ENCODE results near the gene PCSK2. TPM values are rescaled to one million over a fixed set of nuclear protein-coding genes. Genes with fewer than 3 reads are reported as not detected.

The PCSK2 gene
- polyA plus RNA-seq, 1 donor, result 2.8 TPM

- Histone ChIP-seq H3K4me1 (ENCODE audit: control insufficient read depth, insufficient read depth, low read length) (no peaks in the 10 kb centered on the region), H3K4me3 (ENCODE audit: low read length) (no peak overlapping the region), H3K27me3 (ENCODE audit: control insufficient read depth, insufficient read depth, low read length) (no peaks in the 10 kb centered on the region), H3K9me3 (ENCODE audit: control insufficient read depth, low read depth, low read length) (no peaks in the 10 kb centered on the region), H3K27ac (ENCODE audit: low read length) (no peak overlapping the region), H3K36me3 (ENCODE audit: control insufficient read depth, insufficient read depth, low read length) (no peaks in the 10 kb centered on the region)
- no peak for DNase-seq
- WGBS (ENCODE audit: insufficient coverage, low lambda C conversion rate), result 91% methylated on average over 4 of the region's 5 CpGs
These were observed 163.8 kb downstream of the PCSK2 start for GRCh38 chr20:17390655-17391054.

- H3K27ac ChIP-seq (ENCODE audit: low read length), result no peak overlapping the region
- no peak overlapping the region for H3K4me3 ChIP-seq (ENCODE audit: low read length)
- no peaks in the 10 kb centered on the region for H3K27me3 ChIP-seq (ENCODE audit: control insufficient read depth, insufficient read depth, low read length)
- no peaks in the 10 kb centered on the region for H3K36me3 ChIP-seq (ENCODE audit: control insufficient read depth, insufficient read depth, low read length)
- no peaks in the 10 kb centered on the region for H3K4me1 ChIP-seq (ENCODE audit: control insufficient read depth, insufficient read depth, low read length)
- WGBS (ENCODE audit: insufficient coverage, low lambda C conversion rate), result 100% methylated on average over 1 of the region's 2 CpGs
- DNase-seq, result no peak
- H3K9me3 ChIP-seq (ENCODE audit: control insufficient read depth, low read depth, low read length), result no peaks in the 10 kb centered on the region
These were observed 164.4 kb downstream of the PCSK2 start for GRCh38 chr20:17391127-17391771.

GRCh38 chr20:17394411-17394810 lies 167.6 kb downstream of the PCSK2 start:
- WGBS (ENCODE audit: insufficient coverage, low lambda C conversion rate), result 60% methylated on average over 1 of the region's 5 CpGs
- H3K27ac ChIP-seq (ENCODE audit: low read length), result no peak overlapping the region

GRCh38 chr20:17395729-17396128 lies 168.9 kb downstream of the PCSK2 start:
- 20% methylated on average over 1 of the region's 3 CpGs for WGBS (ENCODE audit: insufficient coverage, low lambda C conversion rate)
- DNase-seq, result no peak
- Histone ChIP-seq H3K4me1 (ENCODE audit: control insufficient read depth, insufficient read depth, low read length) (no peaks in the 10 kb centered on the region), H3K36me3 (ENCODE audit: control insufficient read depth, insufficient read depth, low read length) (no peaks in the 10 kb centered on the region), H3K27ac (ENCODE audit: low read length) (no peak overlapping the region), H3K27me3 (ENCODE audit: control insufficient read depth, insufficient read depth, low read length) (no peaks in the 10 kb centered on the region), H3K9me3 (ENCODE audit: control insufficient read depth, low read depth, low read length) (no peaks in the 10 kb centered on the region), H3K4me3 (ENCODE audit: low read length) (no peak overlapping the region)

More at GRCh38 chr20:17394411-17394810, 167.6 kb downstream of the PCSK2 start:
- Histone ChIP-seq H3K36me3 (ENCODE audit: control insufficient read depth, insufficient read depth, low read length) (no peaks in the 10 kb centered on the region), H3K9me3 (ENCODE audit: control insufficient read depth, low read depth, low read length) (no peaks in the 10 kb centered on the region), H3K4me3 (ENCODE audit: low read length) (no peak overlapping the region), H3K27me3 (ENCODE audit: control insufficient read depth, insufficient read depth, low read length) (no peaks in the 10 kb centered on the region), H3K4me1 (ENCODE audit: control insufficient read depth, insufficient read depth, low read length) (no peaks in the 10 kb centered on the region)
- DNase-seq, result no peak

- no peaks in the 10 kb centered on the region for H3K27me3 ChIP-seq (ENCODE audit: control insufficient read depth, insufficient read depth, low read length)
- no peak overlapping the region for H3K4me3 ChIP-seq (ENCODE audit: low read length)
- H3K36me3 ChIP-seq (ENCODE audit: control insufficient read depth, insufficient read depth, low read length), result no peaks in the 10 kb centered on the region
- peaks cover 8% of the 10 kb centered on the region for H3K4me1 ChIP-seq (ENCODE audit: control insufficient read depth, insufficient read depth, low read length)
- no peak overlapping the region for H3K27ac ChIP-seq (ENCODE audit: low read length)
- H3K9me3 ChIP-seq (ENCODE audit: control insufficient read depth, low read depth, low read length), result no peaks in the 10 kb centered on the region
- WGBS (ENCODE audit: insufficient coverage, low lambda C conversion rate), result 20% methylated on average over 1 of the region's 7 CpGs
- peak in 1 of 2 donors; percentile 36 for DNase-seq
These were observed 172.6 kb downstream of the PCSK2 start for GRCh38 chr20:17399303-17399985.

GRCh38 chr20:17403461-17403860 lies 176.6 kb downstream of the PCSK2 start:
- peak; percentile 16 to 39 for DNase-seq
- no peaks in the 10 kb centered on the region for H3K9me3 ChIP-seq (ENCODE audit: control insufficient read depth, low read depth, low read length)
- no peak overlapping the region for H3K4me3 ChIP-seq (ENCODE audit: low read length)
- no peaks in the 10 kb centered on the region for H3K27me3 ChIP-seq (ENCODE audit: control insufficient read depth, insufficient read depth, low read length)
- WGBS (ENCODE audit: insufficient coverage, low lambda C conversion rate), result no CpG with 5 or more reads among the region's 4 CpGs
- H3K4me1 ChIP-seq (ENCODE audit: control insufficient read depth, insufficient read depth, low read length), result peaks cover 8% of the 10 kb centered on the region
- H3K36me3 ChIP-seq (ENCODE audit: control insufficient read depth, insufficient read depth, low read length), result no peaks in the 10 kb centered on the region
- peak overlapping the region; percentile 44 for H3K27ac ChIP-seq (ENCODE audit: low read length)

- Histone ChIP-seq H3K4me3 (ENCODE audit: low read length) (no peak overlapping the region), H3K27ac (ENCODE audit: low read length) (no peak overlapping the region), H3K36me3 (ENCODE audit: control insufficient read depth, insufficient read depth, low read length) (no peaks in the 10 kb centered on the region), H3K27me3 (ENCODE audit: control insufficient read depth, insufficient read depth, low read length) (no peaks in the 10 kb centered on the region), H3K4me1 (ENCODE audit: control insufficient read depth, insufficient read depth, low read length) (peaks cover 8% of the 10 kb centered on the region), H3K9me3 (ENCODE audit: control insufficient read depth, low read depth, low read length) (no peaks in the 10 kb centered on the region)
- 60% methylated on average over 1 of the region's 3 CpGs for WGBS (ENCODE audit: insufficient coverage, low lambda C conversion rate)
- no peak for DNase-seq
These were observed 179.3 kb downstream of the PCSK2 start for GRCh38 chr20:17406051-17406590.

GRCh38 chr20:17407550-17407949 lies 180.7 kb downstream of the PCSK2 start:
- H3K4me1 ChIP-seq (ENCODE audit: control insufficient read depth, insufficient read depth, low read length), result peaks cover 8% of the 10 kb centered on the region
- no peaks in the 10 kb centered on the region for H3K27me3 ChIP-seq (ENCODE audit: control insufficient read depth, insufficient read depth, low read length)
- no peak overlapping the region for H3K27ac ChIP-seq (ENCODE audit: low read length)
- H3K36me3 ChIP-seq (ENCODE audit: control insufficient read depth, insufficient read depth, low read length), result no peaks in the 10 kb centered on the region
- WGBS (ENCODE audit: insufficient coverage, low lambda C conversion rate), result 100% methylated on average over 2 of the region's 5 CpGs
- no peak overlapping the region for H3K4me3 ChIP-seq (ENCODE audit: low read length)
- DNase-seq, result no peak
- H3K9me3 ChIP-seq (ENCODE audit: control insufficient read depth, low read depth, low read length), result no peaks in the 10 kb centered on the region

- H3K27ac ChIP-seq (ENCODE audit: low read length), result no peak overlapping the region
These were observed 190.4 kb downstream of the PCSK2 start for GRCh38 chr20:17417225-17417624.

GRCh38 chr20:17418737-17419136 lies 191.9 kb downstream of the PCSK2 start:
- Histone ChIP-seq H3K4me1 (ENCODE audit: control insufficient read depth, insufficient read depth, low read length) (no peaks in the 10 kb centered on the region), H3K36me3 (ENCODE audit: control insufficient read depth, insufficient read depth, low read length) (no peaks in the 10 kb centered on the region), H3K9me3 (ENCODE audit: control insufficient read depth, low read depth, low read length) (no peaks in the 10 kb centered on the region), H3K27me3 (ENCODE audit: control insufficient read depth, insufficient read depth, low read length) (peaks cover 2% of the 10 kb centered on the region), H3K27ac (ENCODE audit: low read length) (no peak overlapping the region), H3K4me3 (ENCODE audit: low read length) (no peak overlapping the region)
- DNase-seq, result no peak
- no CpG with 5 or more reads among the region's 4 CpGs for WGBS (ENCODE audit: insufficient coverage, low lambda C conversion rate)

More at GRCh38 chr20:17417225-17417624, 190.4 kb downstream of the PCSK2 start:
- no peak overlapping the region for H3K4me3 ChIP-seq (ENCODE audit: low read length)
- peaks cover 2% of the 10 kb centered on the region for H3K27me3 ChIP-seq (ENCODE audit: control insufficient read depth, insufficient read depth, low read length)
- no peak for DNase-seq
- no CpG with 5 or more reads among the region's 3 CpGs for WGBS (ENCODE audit: insufficient coverage, low lambda C conversion rate)
- no peaks in the 10 kb centered on the region for H3K9me3 ChIP-seq (ENCODE audit: control insufficient read depth, low read depth, low read length)
- H3K36me3 ChIP-seq (ENCODE audit: control insufficient read depth, insufficient read depth, low read length), result no peaks in the 10 kb centered on the region
- no peaks in the 10 kb centered on the region for H3K4me1 ChIP-seq (ENCODE audit: control insufficient read depth, insufficient read depth, low read length)

Measured in large intestine (tissue), 3 donors.